Ovary (tissue), 9 donors: Measurements from ENCODE around the gene LSS. TPM values are rescaled to one million over a fixed set of nuclear protein-coding genes. Genes with fewer than 3 reads are reported as not detected.

Source experiments
- DNase-seq, 5 donors: peaks; one replicate each; pipeline ENCODE4 v3.0.0-alpha.2; 2019 to 2020
- H3K27ac ChIP-seq, 2 donors: fragments of 200-600 bp; one replicate each; pipeline versions ENCODE4 v1.5.1 to v1.8.0; 2019 to 2022
- H3K27me3 ChIP-seq: fragments of 200-600 bp; one replicate; pipeline ENCODE4 v1.8.0; 2022
- H3K36me3 ChIP-seq: fragments of 200-600 bp; sonication (generic); one replicate; pipeline ENCODE4 v1.5.1; 2019
- H3K4me1 ChIP-seq: one replicate; pipeline ENCODE4 v1.8.1; 2013; ENCODE audit warnings: mild to moderate bottlenecking, moderate library complexity; ENCODE audit not compliant: insufficient read depth
- H3K4me3 ChIP-seq: fragments of 200-600 bp; sonication (generic); one replicate; pipeline ENCODE4 v1.5.1; 2017
- H3K9me3 ChIP-seq, 2 donors: fragments of 200-600 bp in 1 of 2; sonication (generic) in 1 of 2; one replicate each; pipeline versions ENCODE4 v1.5.1 to v1.8.1; 2013 to 2019; ENCODE audit warnings: mild to moderate bottlenecking in 1 of 2, moderate library complexity in 1 of 2
- EP300 ChIP-seq: sonication (generic); formaldehyde crosslinking; IDR thresholded peaks from one replicate; pipeline ENCODE4 v1.6.1; 2017; ENCODE audit warnings: antibody characterized with exemption
- POLR2A ChIP-seq: fragments of 450-650 bp; IDR thresholded peaks from one replicate; pipeline ENCODE4 v1.6.1; 2017; ENCODE audit warnings: antibody characterized with exemption, mild to moderate bottlenecking, moderate library complexity
- WGBS, 3 donors: extraction: QIAGEN DNeasy Blood & Tissue Kit in 1 of 3; methylation state at CpG; one replicate each; pipeline versions ENCODE4 v1.1.5 to v1.1.7; 2013 to 2017; 5-methylcytosine and 5-hydroxymethylcytosine counted together
- intact Hi-C, 4 donors: fragments of 100-400 bp; cut with DNase I; formaldehyde crosslinking; loops; one replicate each; pipeline versions ENCODE4 v1.11.0 to v1.15.1; 2022 to 2023
- polyA plus RNA-seq, 2 donors: library from polyadenylated mRNA; stranded (reverse); fragments of 200-250 nt in 1 of 2; fragments of 350-450 nt in 1 of 2; fragmentation: Illumina TruSeq in 1 of 2; extraction: RNeasy Lipid Tissue Mini Kit (QIAGEN cat#74804) in 1 of 2; gene quantifications; one replicate each; pipeline ENCODE4 v1.2.3, GENCODE V29; 2013 to 2014
- total RNA-seq, 7 donors: library from RNA; depleted of rRNA in 2 of 7; stranded (reverse); fragments of >200 nt in 2 of 7; fragmentation: NEBNext Ultra II Directional in 3 of 7; extraction: Animal tissue kit (Norgen Biotek cat#: 25700) in 3 of 7; gene quantifications; one replicate each; pipeline versions ENCODE4 v1.1.0 to v1.2.4, GENCODE V29; 2016 to 2023
- TF ChIP-seq, protein P1 (sequence below), 3 donors: fragments of 450-650 bp in 2 of 3; fragments of 200-600 bp in 1 of 3; IDR thresholded peaks; one replicate each; pipeline versions ENCODE4 v1.5.1 to v1.8.0; 2016 to 2022; ENCODE audit warnings: antibody characterized with exemption in 3 of 3, mild to moderate bottlenecking in 1 of 3
- donor health status: DM: no; HTN: no; CAD: no; lungs with moderate emphysema.
- donor health status: DM: no; HTN: no; CAD: no.
- donor health status: Bipolar disorder and iron deficiency.
- donor health status: DM: yes; HTN: yes; CAD: no.
- donor health status: DM: no; HTN: no; CAD: no.
- donor health status: DM: yes; HTN: yes; CAD: no.

Gene LSS
- total and polyA plus RNA-seq, 9 donors: 19.8 to 201 (median 76.0) TPM

DNA sequence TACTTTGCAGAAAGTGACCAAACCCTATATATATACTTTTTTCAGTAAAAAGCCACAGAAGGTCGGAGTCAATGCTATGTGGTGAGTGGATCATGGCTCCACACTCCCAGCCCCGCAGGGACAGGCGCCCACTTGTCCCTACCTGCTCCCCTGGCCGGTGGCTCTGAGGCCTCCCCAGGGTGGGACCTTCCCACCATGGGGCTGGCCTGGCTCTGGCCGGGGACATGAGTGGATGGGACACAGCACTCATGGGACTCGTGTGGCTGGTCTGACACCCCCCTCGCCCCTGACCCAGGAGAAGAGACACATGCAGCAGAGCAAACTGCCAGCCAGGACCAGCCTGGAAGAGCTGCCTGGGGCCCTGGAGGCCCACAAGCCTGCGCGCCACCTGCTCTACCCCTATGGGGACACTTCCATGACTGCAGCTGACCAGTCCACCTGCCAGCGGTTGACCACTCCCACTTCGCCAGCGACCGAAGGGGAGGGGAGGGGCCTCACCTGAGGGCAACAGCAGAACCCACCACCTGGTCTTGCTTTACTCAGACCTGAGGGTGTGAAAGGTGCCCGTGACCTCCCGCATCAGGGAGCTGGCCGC, 46.5 kb downstream of the LSS start:
- Histone ChIP-seq H3K4me1 (peaks cover 4% of the 10 kb centered on the region), H3K4me3 (no peak overlapping the region), H3K27ac (no peak overlapping the region), H3K9me3 (no peaks in the 10 kb centered on the region), H3K27me3 (no peaks in the 10 kb centered on the region), H3K36me3 (no peaks in the 10 kb centered on the region)
- WGBS, 3 donors: 82 to 93% (median 87%) methylated on average over 13 to 16 of the region's 16 CpGs
- DNase-seq: peak in 2 of 5 donors; percentile 39 to 63
- intact Hi-C loops: no loop called here
- TF ChIP-seq EP300 (no peak), POLR2A (no peak)
- TF ChIP-seq, protein P1, sequence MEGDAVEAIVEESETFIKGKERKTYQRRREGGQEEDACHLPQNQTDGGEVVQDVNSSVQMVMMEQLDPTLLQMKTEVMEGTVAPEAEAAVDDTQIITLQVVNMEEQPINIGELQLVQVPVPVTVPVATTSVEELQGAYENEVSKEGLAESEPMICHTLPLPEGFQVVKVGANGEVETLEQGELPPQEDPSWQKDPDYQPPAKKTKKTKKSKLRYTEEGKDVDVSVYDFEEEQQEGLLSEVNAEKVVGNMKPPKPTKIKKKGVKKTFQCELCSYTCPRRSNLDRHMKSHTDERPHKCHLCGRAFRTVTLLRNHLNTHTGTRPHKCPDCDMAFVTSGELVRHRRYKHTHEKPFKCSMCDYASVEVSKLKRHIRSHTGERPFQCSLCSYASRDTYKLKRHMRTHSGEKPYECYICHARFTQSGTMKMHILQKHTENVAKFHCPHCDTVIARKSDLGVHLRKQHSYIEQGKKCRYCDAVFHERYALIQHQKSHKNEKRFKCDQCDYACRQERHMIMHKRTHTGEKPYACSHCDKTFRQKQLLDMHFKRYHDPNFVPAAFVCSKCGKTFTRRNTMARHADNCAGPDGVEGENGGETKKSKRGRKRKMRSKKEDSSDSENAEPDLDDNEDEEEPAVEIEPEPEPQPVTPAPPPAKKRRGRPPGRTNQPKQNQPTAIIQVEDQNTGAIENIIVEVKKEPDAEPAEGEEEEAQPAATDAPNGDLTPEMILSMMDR (IDR thresholded peaks at IDR 0.05): no peak

DNA sequence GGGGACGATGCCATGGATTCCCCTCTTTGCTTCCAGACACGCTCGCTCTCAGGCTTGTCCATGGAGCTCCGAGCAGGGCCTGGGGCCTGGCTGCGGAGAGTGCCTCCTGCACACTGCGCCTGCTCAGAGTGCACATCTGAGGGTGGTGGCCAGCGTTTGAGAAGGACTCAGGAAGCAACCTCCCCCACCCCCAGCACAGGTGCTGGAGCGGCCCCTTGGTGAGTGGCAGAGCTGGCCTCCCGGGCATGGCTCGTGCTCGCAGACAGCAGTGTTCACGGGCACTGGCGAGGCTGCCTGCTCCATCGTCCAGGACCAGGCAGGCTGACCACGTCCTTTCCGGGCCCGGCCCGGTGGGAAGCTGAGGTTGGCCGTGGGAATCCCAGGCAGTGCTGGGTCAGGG, 47.1 kb downstream of the LSS start:
- H3K4me3 ChIP-seq: no peak overlapping the region
- DNase-seq: no peak
- no peaks in the 10 kb centered on the region for H3K27me3 ChIP-seq
- intact Hi-C loops: no loop called here
- H3K9me3 ChIP-seq: no peaks in the 10 kb centered on the region
- 77 to 83% (median 81%) methylated on average over 19 of the region's 19 CpGs for WGBS, 3 donors
- peaks cover 4% of the 10 kb centered on the region for H3K4me1 ChIP-seq
- H3K36me3 ChIP-seq: no peaks in the 10 kb centered on the region
- H3K27ac ChIP-seq: no peak overlapping the region
- TF ChIP-seq, protein P1 (IDR thresholded peaks at IDR 0.05): no peak
- TF ChIP-seq POLR2A: no peak
- no peak for TF ChIP-seq EP300

DNA sequence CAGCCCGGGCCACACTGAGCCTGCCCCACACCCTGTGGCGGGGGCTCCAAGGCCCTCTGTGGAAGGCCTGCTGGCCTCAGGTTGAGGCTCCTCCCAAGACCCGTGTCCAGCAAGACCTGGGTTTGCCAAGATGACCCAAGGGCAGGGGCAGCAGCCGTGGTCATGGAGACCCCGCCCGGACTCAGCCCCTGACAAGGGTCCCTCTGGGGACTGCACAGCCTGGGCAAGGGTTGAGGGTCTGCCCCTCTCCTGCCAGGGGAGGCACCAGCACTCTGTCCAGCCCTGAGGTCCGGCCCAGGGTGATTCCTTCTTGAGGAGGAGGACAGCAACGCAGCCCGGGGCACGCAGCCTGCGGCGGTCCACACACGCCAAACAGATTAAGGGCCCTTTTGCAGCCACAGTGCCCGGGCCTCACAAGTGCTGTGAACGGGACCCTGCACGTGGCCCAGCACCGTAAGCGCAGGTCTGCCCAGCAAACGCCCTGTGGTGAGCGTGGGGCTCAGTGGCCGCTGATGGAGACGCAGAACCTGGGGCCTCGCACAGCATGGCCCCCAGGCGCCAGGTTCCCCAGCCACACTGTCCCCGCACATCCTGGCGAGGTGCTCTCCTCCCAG, 47.7 kb downstream of the LSS start:
- WGBS, 3 donors: 90 to 96% (median 90%) methylated on average over 19 to 26 of the region's 26 CpGs
- Histone ChIP-seq H3K27me3 (no peaks in the 10 kb centered on the region), H3K36me3 (no peaks in the 10 kb centered on the region), H3K9me3 (no peaks in the 10 kb centered on the region), H3K4me3 (no peak overlapping the region), H3K4me1 (peaks cover 3% of the 10 kb centered on the region), H3K27ac (no peak overlapping the region)
- intact Hi-C loops: no loop called here
- DNase-seq: peak in 1 of 5 donors; percentile 38
- TF ChIP-seq POLR2A (no peak), EP300 (no peak)
- TF ChIP-seq, protein P1 (IDR thresholded peaks at IDR 0.05): no peak

DNA sequence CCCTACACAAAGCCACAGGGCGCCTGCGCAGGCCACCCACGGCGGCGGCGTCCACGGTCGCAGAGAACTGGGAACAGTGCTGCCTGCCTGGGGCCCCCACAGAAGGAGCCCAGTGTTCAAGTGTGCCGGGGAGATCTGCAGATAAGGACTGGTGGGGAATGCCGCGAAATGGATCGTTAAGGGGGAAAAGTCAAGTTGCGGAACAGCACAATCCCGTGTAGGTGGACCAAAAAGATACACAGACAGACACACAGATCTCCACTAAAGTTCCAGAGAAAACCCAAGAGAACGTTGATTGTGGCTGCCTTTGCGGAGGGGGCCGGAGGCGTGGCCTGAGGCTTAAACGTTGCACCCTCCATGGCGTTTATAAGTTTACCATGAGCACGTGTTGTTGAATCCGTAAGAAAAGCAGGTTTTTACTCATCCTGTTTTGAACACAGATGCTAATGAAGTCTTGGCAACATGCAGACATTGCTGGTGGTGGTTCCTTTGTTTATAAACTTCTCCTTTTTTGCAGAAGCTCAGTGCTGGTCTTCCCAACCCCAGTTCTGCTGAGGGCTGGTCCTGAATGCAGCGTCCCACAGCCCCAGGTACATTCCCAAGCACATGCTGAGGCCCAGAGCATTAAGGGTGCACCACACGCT, 48.4 kb downstream of the LSS start:
- Histone ChIP-seq H3K27me3 (no peaks in the 10 kb centered on the region), H3K4me1 (peaks cover 3% of the 10 kb centered on the region), H3K9me3 (no peaks in the 10 kb centered on the region), H3K36me3 (no peaks in the 10 kb centered on the region), H3K4me3 (no peak overlapping the region), H3K27ac (no peak overlapping the region)
- 68 to 76% (median 72%) methylated on average over 24 of the region's 24 CpGs for WGBS, 3 donors
- peak in 1 of 5 donors; percentile 23 for DNase-seq
- intact Hi-C loops: no loop called here
- no peak for TF ChIP-seq EP300
- TF ChIP-seq, protein P1 (IDR thresholded peaks at IDR 0.05): no peak
- no peak for TF ChIP-seq POLR2A
